GM12878 (cell line): ENCODE results near the gene YIPF6. TPM values are rescaled to one million over a fixed set of nuclear protein-coding genes. Genes with fewer than 3 reads are reported as not detected.

ENCODE experiments used
- ATAC-seq: fragments of 200-7000 bp; cut with Tn5 transposase; 3 replicates; pipeline ENCODE4 v1.9.1; 2020; ENCODE audit warnings: mild to moderate bottlenecking, moderate library complexity
- BruUV-seq: library from RNA; stranded (reverse); fragments of 400-500 nt; replicated peaks from 2 replicates; lab custom pipeline; 2021; lab: Mats Ljungman, UMichigan
- CTCF ChIA-PET: fragments of 300-600 bp; sonication (Branson Sonifier 250); formaldehyde crosslinking; extraction: SDS; loops from one replicate; lab custom pipeline; 2021; ENCODE audit warnings: inconsistent platforms; lab: Yijun Ruan, JAX
- POLR2A ChIA-PET: fragments of 350-600 bp; formaldehyde crosslinking; extraction: SDS; loops from one replicate; lab custom pipeline; 2021; ENCODE audit warnings: inconsistent platforms; lab: Charles Lee
- RAD21 ChIA-PET: fragments of 300-600 bp; sonication (Branson Sonifier 250); formaldehyde crosslinking; loops from one replicate; lab custom pipeline; 2023; ENCODE audit warnings: antibody characterized with exemption; ENCODE audit not compliant: unreplicated experiment; lab: Charles Lee
- SMC1A ChIA-PET: fragments of 300-600 bp; sonication (Branson Sonifier 250); formaldehyde crosslinking; loops from one replicate; lab custom pipeline; 2023; ENCODE audit not compliant: unreplicated experiment, uncharacterized antibody; lab: Charles Lee
- DNase-seq: peaks from one replicate; pipeline ENCODE4 v3.0.0-alpha.2; 2011; ENCODE audit warnings: low read depth, low spot score
- FAIRE-seq: peaks from 3 replicates; lab custom pipeline; 2011; peaks lifted over from hg19 to GRCh38; lab: Jason Lieb, UNC
- H2AFZ ChIP-seq: 2 replicates; pipeline ENCODE4 v1.6.0; 2011; ENCODE audit warnings: low read depth, low read length, control low read depth; ENCODE audit not compliant: control insufficient read depth
- H3K27ac ChIP-seq: 2 replicates; pipeline ENCODE4 v1.5.1; 2011; ENCODE audit warnings: control low read depth; ENCODE audit not compliant: control insufficient read depth, insufficient read depth
- H3K27me3 ChIP-seq, 2 experiments: replicated peaks in 1 of 2; 2 replicates each; pipeline versions ENCODE4 v1.6.0 to v1.6.1; 2011; ENCODE audit warnings: low read length in 1 of 2; ENCODE audit not compliant: control insufficient read depth in 2 of 2, insufficient read depth in 2 of 2
- H3K36me3 ChIP-seq, 2 experiments: 2 replicates each; pipeline ENCODE4 v1.5.1; 2011; ENCODE audit warnings: low read length in 1 of 2; ENCODE audit not compliant: control insufficient read depth in 2 of 2, insufficient read depth in 2 of 2
- H3K4me1 ChIP-seq: 2 replicates; pipeline ENCODE4 v1.6.1; 2011; ENCODE audit warnings: mild to moderate bottlenecking, low read length, moderate library complexity, mixed read lengths; ENCODE audit not compliant: control insufficient read depth, insufficient read depth
- H3K4me2 ChIP-seq: 2 replicates; pipeline ENCODE4 v1.6.0; 2011; ENCODE audit warnings: control low read depth; ENCODE audit not compliant: control insufficient read depth, insufficient read depth
- H3K4me3 ChIP-seq: fragments of 200-600 bp; sonication (generic); 2 replicates; pipeline ENCODE4 v1.5.1; 2016
- H3K79me2 ChIP-seq: 2 replicates; pipeline ENCODE4 v1.6.0; 2011; ENCODE audit warnings: low read length; ENCODE audit not compliant: control insufficient read depth, insufficient read depth
- H3K9ac ChIP-seq: 2 replicates; pipeline ENCODE4 v1.8.0; 2011; ENCODE audit warnings: low read length, control low read depth, mixed read lengths; ENCODE audit not compliant: control insufficient read depth, insufficient read depth
- H3K9me3 ChIP-seq: replicated peaks from 3 replicates; pipeline ENCODE4 v1.5.1; 2011; ENCODE audit warnings: mild to moderate bottlenecking, low read length; ENCODE audit not compliant: control insufficient read depth, insufficient read depth
- H4K20me1 ChIP-seq: 2 replicates; pipeline ENCODE4 v1.6.0; 2011; ENCODE audit not compliant: control insufficient read depth, insufficient read depth
- ATF3 ChIP-seq: IDR thresholded peaks from 2 replicates; pipeline ENCODE4 v1.6.1; 2011; ENCODE audit warnings: low read depth, mild to moderate bottlenecking, low read length, moderate library complexity, borderline replicate concordance; ENCODE audit errors: extremely low read depth
- ETV6 ChIP-seq, 2 experiments: fragments of 450-650 bp in 1 of 2; IDR thresholded peaks in 1 of 2; conservative IDR thresholded peaks in 1 of 2; 2 replicates each; pipeline ENCODE4 v1.6.1; 2014; ENCODE audit warnings: antibody characterized with exemption in 1 of 2, borderline replicate concordance in 1 of 2, low read depth in 1 of 2, mild to moderate bottlenecking in 1 of 2, moderate library complexity in 1 of 2
- IKZF2 ChIP-seq, 2 experiments: fragments of 450-650 bp; IDR thresholded peaks; 2 replicates each; pipeline ENCODE4 v1.6.1; 2017; ENCODE audit warnings: mild to moderate bottlenecking in 2 of 2, moderate library complexity in 2 of 2
- JUND ChIP-seq: IDR thresholded peaks from 2 replicates; pipeline ENCODE4 v1.6.1; 2012; ENCODE audit warnings: low read depth, mild to moderate bottlenecking, low read length, improper control_type of control experiment, moderate library complexity
- NFXL1 ChIP-seq: fragments of 450-650 bp; IDR thresholded peaks from 2 replicates; pipeline ENCODE4 v1.6.1; 2017; ENCODE audit warnings: antibody characterized with exemption, mild to moderate bottlenecking, borderline replicate concordance
- SMARCA5 ChIP-seq: fragments of 450-650 bp; IDR thresholded peaks from 2 replicates; pipeline ENCODE4 v1.6.1; 2017; ENCODE audit warnings: mild to moderate bottlenecking
- SREBF1 ChIP-seq: IDR thresholded peaks from 2 replicates; pipeline ENCODE4 v1.6.1; 2012; ENCODE audit warnings: mild to moderate bottlenecking, low read length
- SUZ12 ChIP-seq: fragments of 200-600 bp; sonication (generic); IDR thresholded peaks from one replicate; pipeline ENCODE4 v1.6.1; 2018; ENCODE audit warnings: antibody characterized with exemption, mild to moderate bottlenecking; ENCODE audit not compliant: unreplicated experiment
- ZNF622 ChIP-seq: fragments of 450-650 bp; IDR thresholded peaks from 2 replicates; pipeline ENCODE4 v1.6.1; 2017; ENCODE audit warnings: mild to moderate bottlenecking, inconsistent platforms
- WGBS: methylation state at CpG from one replicate; pipeline ENCODE4 v1.1.6; 2016; ENCODE audit warnings: low lambda C conversion rate; ENCODE audit not compliant: insufficient replicate concordance, insufficient coverage; ENCODE audit errors: missing lambda C conversion rate; 5-methylcytosine and 5-hydroxymethylcytosine counted together
- in situ Hi-C: fragments of 300-500 bp; cut with MboI; formaldehyde crosslinking; loops from 9 replicates; pipeline ENCODE4 v1.14.3; 2018; ENCODE audit warnings: mixed read lengths
- intact Hi-C: fragments of 100-400 bp; cut with micrococcal nuclease; formaldehyde crosslinking; loops from one replicate; pipeline ENCODE4 v1.14.2; 2022; ENCODE audit not compliant: unreplicated experiment
- polyA plus RNA-seq, 11 experiments: library from polyadenylated mRNA; depleted of rRNA in 4 of 11; unstranded in 6 of 11; stranded (reverse) in 5 of 11; fragments of >200 nt; fragmentation: Nextera tagmentation in 4 of 11; fragmentation: Illumina TruSeq in 1 of 11; extraction: Ambion mirVana in 4 of 11; extraction: Trizol in 1 of 11; gene quantifications; 1 replicate in 1 of 11; 2 replicates in 10 of 11; pipeline versions ENCODE4 v1.2.1 to v1.2.3, GENCODE V29; 2011 to 2016; ENCODE audit warnings: inconsistent platforms in 2 of 11, missing spikeins in 2 of 11, low read depth in 1 of 11
- total RNA-seq, 4 experiments: library from RNA; depleted of rRNA in 3 of 4; stranded (reverse); fragments of >200 nt in 3 of 4; fragmentation: Illumina TruSeq in 1 of 4; extraction: Trizol in 1 of 4; gene quantifications; 2 replicates each; pipeline versions ENCODE4 v1.2.1 to v1.2.3, GENCODE V29; 2013 to 2021

YIPF6 gene
- total and polyA plus RNA-seq, 10 of the 15 experiments (the other 5 are each of a cell fraction or from before 2014, with no cell fraction given) = 5.9 to 23.1 (median 12.2) TPM

GRCh38 chrX:68461093-68461492 lies 37.8 kb upstream of the YIPF6 start:
- no peak overlapping the region for H3K27ac ChIP-seq
- no peak overlapping the region for H3K9ac ChIP-seq
- no peaks in the 10 kb centered on the region for H4K20me1 ChIP-seq
- WGBS = 10% methylated on average over 6 of the region's 6 CpGs
- RAD21 ChIA-PET = no interaction called here
- no peaks in the 10 kb centered on the region for H3K4me1 ChIP-seq
- CTCF ChIA-PET = no interaction called here
- H3K9me3 ChIP-seq = no peaks in the 10 kb centered on the region
- SMC1A ChIA-PET = no interaction called here
- BruUV-seq = no TSS peak
- POLR2A ChIA-PET = no interaction called here
- no peaks in the 10 kb centered on the region for H3K36me3 ChIP-seq
- TF ChIP-seq SUZ12 (no peak), IKZF2 (IDR thresholded peaks at IDR 0.05) (no peak), ZNF622 (no peak), NFXL1 (no peak), SREBF1 (no peak), ETV6 (conservative IDR thresholded peaks at IDR 0.05 in 1 of 2, IDR thresholded peaks at IDR 0.05 in 1 of 2; ENCODE audit: borderline replicate concordance in 1 of 2, low read depth in 1 of 2) (no peak), SMARCA5 (no peak), ATF3 (no peak), JUND (no peak)
- TF ChIP-seq, all 136 proteins: peak for 0
- no peaks in the 10 kb centered on the region for H3K27me3 ChIP-seq
- DNase-seq (no peak), ATAC-seq (no peak), FAIRE-seq (no peak)
- H3K4me2 ChIP-seq = no peak overlapping the region
- no peak overlapping the region for H3K4me3 ChIP-seq
- in situ Hi-C loops (loop anchor here (10.0 kb wide), 1 partner anchor 266 kb away; no protein-coding TSS in a partner anchor), intact Hi-C loops (loop anchor here (10.0 kb wide), 1 partner anchor 1856 kb away; no protein-coding TSS in a partner anchor)
- H3K79me2 ChIP-seq = no peaks in the 10 kb centered on the region
- no peak overlapping the region for H2AFZ ChIP-seq
